GM12878 (cell line): ENCODE measurements around the gene CFAP97D2.

Experiments
- BACH1 ChIP-seq: fragments of 450-650 bp; IDR thresholded peaks from 2 replicates; pipeline ENCODE4 v1.6.1; 2017; ENCODE audit warnings: mild to moderate bottlenecking, borderline replicate concordance
- CTCF ChIP-seq, 3 experiments: IDR thresholded peaks in 2 of 3; conservative IDR thresholded peaks in 1 of 3; 2 replicates each; pipeline ENCODE4 v1.5.1; 2011; ENCODE audit warnings: low read depth in 3 of 3, low read length in 3 of 3, mild to moderate bottlenecking in 3 of 3, control low read depth in 2 of 3, moderate library complexity in 2 of 3, inconsistent platforms in 1 of 3, mixed read lengths in 1 of 3; ENCODE audit not compliant: control insufficient read depth in 2 of 3, insufficient read depth in 1 of 3; ENCODE audit errors: extremely low read depth in 1 of 3
- CUX1 ChIP-seq: IDR thresholded peaks from 2 replicates; pipeline ENCODE4 v1.6.1; 2012; ENCODE audit warnings: improper control_type of control experiment, low read depth, low read length; ENCODE audit not compliant: insufficient replicate concordance
- EGR1 ChIP-seq, 2 experiments: IDR thresholded peaks; 1 replicate in 1 of 2; 2 replicates in 1 of 2; pipeline ENCODE4 v1.6.1; 2011 to 2012; ENCODE audit warnings: low read depth in 2 of 2, low read length in 2 of 2, borderline replicate concordance in 1 of 2, mild to moderate bottlenecking in 1 of 2, moderate library complexity in 1 of 2
- ESRRA ChIP-seq: IDR thresholded peaks from 2 replicates; pipeline ENCODE4 v1.6.1; 2012; ENCODE audit warnings: mild to moderate bottlenecking, low read length, improper control_type of control experiment
- EZH2 ChIP-seq: IDR thresholded peaks from 2 replicates; pipeline ENCODE4 v1.6.1; 2012; ENCODE audit warnings: low read depth, mild to moderate bottlenecking, control low read depth, inconsistent platforms, low read length, borderline replicate concordance; ENCODE audit not compliant: control insufficient read depth
- JUND ChIP-seq: IDR thresholded peaks from 2 replicates; pipeline ENCODE4 v1.6.1; 2012; ENCODE audit warnings: low read depth, mild to moderate bottlenecking, low read length, improper control_type of control experiment, moderate library complexity
- NR2C2 ChIP-seq: IDR thresholded peaks from 2 replicates; pipeline ENCODE4 v1.6.1; 2011; ENCODE audit warnings: borderline replicate concordance, low read depth; ENCODE audit not compliant: control insufficient read depth, insufficient read length
- USF1 ChIP-seq: IDR thresholded peaks from 2 replicates; pipeline ENCODE4 v1.6.1; 2011; ENCODE audit warnings: borderline replicate concordance, low read depth, mild to moderate bottlenecking, moderate library complexity, mixed read lengths, low read length; ENCODE audit not compliant: insufficient read depth; ENCODE audit errors: extremely low read length
- ZNF274 ChIP-seq: IDR thresholded peaks from one replicate; pipeline ENCODE4 v1.8.0; 2011; ENCODE audit not compliant: insufficient read length, insufficient read depth
- TF ChIP-seq, protein P1 (sequence below): fragments of 450-650 bp; IDR thresholded peaks from 2 replicates; pipeline ENCODE4 v1.6.1; 2017; ENCODE audit warnings: mild to moderate bottlenecking
- TF ChIP-seq, protein P2 (sequence below): fragments of 450-650 bp; IDR thresholded peaks from 2 replicates; pipeline ENCODE4 v1.6.1; 2016; ENCODE audit warnings: mild to moderate bottlenecking
- TF ChIP-seq, protein P3 (sequence below): IDR thresholded peaks from 2 replicates; pipeline ENCODE4 v1.6.1; 2012; ENCODE audit warnings: low read depth, low read length, improper control_type of control experiment

DNA sequence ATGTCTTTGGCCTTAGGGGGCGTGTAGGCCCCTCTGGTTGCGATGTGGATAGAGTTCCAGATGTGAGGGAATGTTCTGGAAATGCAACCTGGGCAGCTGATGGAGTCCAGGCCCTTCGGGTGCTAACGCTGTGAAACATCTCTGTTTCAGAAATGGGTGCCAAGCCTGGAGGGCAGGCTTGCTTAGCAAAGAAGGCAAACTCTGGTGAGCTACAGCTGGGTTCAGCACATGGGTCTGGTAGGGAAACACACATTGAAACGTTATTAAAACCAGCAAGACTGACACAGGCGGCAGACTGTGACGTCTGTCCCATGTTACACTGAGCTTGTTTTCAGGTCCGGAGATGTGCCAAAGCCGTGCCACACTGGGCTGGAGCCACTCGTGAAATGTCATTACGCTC, 47.0 kb downstream of the CFAP97D2 start:
- TF ChIP-seq ZNF274 (no peak), EZH2 (no peak), EGR1 (IDR thresholded peaks at IDR 0.05; ENCODE audit: borderline replicate concordance in 1 of 2, low read depth in 2 of 2, low read length in 2 of 2) (no peak), CTCF (IDR thresholded peaks at IDR 0.05 in 2 of 3, conservative IDR thresholded peaks at IDR 0.05 in 1 of 3; ENCODE audit: control insufficient read depth in 2 of 3, extremely low read depth in 1 of 3, insufficient read depth in 1 of 3, low read depth in 3 of 3, low read length in 3 of 3) (no peak), BACH1 (no peak), ESRRA (no peak), JUND (no peak), NR2C2 (no peak), CUX1 (no peak), USF1 (no peak)
- TF ChIP-seq, protein P1, sequence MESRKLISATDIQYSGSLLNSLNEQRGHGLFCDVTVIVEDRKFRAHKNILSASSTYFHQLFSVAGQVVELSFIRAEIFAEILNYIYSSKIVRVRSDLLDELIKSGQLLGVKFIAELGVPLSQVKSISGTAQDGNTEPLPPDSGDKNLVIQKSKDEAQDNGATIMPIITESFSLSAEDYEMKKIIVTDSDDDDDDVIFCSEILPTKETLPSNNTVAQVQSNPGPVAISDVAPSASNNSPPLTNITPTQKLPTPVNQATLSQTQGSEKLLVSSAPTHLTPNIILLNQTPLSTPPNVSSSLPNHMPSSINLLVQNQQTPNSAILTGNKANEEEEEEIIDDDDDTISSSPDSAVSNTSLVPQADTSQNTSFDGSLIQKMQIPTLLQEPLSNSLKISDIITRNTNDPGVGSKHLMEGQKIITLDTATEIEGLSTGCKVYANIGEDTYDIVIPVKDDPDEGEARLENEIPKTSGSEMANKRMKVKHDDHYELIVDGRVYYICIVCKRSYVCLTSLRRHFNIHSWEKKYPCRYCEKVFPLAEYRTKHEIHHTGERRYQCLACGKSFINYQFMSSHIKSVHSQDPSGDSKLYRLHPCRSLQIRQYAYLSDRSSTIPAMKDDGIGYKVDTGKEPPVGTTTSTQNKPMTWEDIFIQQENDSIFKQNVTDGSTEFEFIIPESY: no peak
- TF ChIP-seq, protein P2, sequence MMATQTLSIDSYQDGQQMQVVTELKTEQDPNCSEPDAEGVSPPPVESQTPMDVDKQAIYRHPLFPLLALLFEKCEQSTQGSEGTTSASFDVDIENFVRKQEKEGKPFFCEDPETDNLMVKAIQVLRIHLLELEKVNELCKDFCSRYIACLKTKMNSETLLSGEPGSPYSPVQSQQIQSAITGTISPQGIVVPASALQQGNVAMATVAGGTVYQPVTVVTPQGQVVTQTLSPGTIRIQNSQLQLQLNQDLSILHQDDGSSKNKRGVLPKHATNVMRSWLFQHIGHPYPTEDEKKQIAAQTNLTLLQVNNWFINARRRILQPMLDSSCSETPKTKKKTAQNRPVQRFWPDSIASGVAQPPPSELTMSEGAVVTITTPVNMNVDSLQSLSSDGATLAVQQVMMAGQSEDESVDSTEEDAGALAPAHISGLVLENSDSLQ: no peak
- TF ChIP-seq, protein P3, sequence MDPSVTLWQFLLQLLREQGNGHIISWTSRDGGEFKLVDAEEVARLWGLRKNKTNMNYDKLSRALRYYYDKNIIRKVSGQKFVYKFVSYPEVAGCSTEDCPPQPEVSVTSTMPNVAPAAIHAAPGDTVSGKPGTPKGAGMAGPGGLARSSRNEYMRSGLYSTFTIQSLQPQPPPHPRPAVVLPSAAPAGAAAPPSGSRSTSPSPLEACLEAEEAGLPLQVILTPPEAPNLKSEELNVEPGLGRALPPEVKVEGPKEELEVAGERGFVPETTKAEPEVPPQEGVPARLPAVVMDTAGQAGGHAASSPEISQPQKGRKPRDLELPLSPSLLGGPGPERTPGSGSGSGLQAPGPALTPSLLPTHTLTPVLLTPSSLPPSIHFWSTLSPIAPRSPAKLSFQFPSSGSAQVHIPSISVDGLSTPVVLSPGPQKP: no peak
